HCT116 (cell line): Measurements from ENCODE around the gene RAMAC. TPM values are rescaled to one million over a fixed set of nuclear protein-coding genes. Genes with fewer than 3 reads are reported as not detected.
"Not testable (repeated sequence)": the region's sequence is repeated elsewhere in the genome, so short reads cannot be mapped to it uniquely, and the experiment has no call there.

ENCODE experiments used
- ATAC-seq: fragments of 200-7000 bp; cut with Tn5 transposase; 2 replicates; pipeline ENCODE4 v1.9.1; 2020; ENCODE audit warnings: mild to moderate bottlenecking, moderate library complexity
- BruUV-seq: library from RNA; stranded (reverse); fragments of 400-500 nt; replicated peaks from 2 replicates; lab custom pipeline; 2021; lab: Mats Ljungman, UMichigan
- CTCF ChIA-PET: fragments of 300-600 bp; sonication (Branson Sonifier 250); formaldehyde crosslinking; loops from one replicate; lab custom pipeline; 2021; ENCODE audit warnings: antibody characterized with exemption; lab: Charles Lee
- POLR2A ChIA-PET: fragments of 300-600, 350-600 bp; sonication (Branson Sonifier 250); formaldehyde crosslinking; loops from one replicate; lab custom pipeline; 2021; ENCODE audit warnings: antibody characterized with exemption; lab: Charles Lee
- RAD21 ChIA-PET, 2 experiments: fragments of 300-600 bp; sonication (Branson Sonifier 250); formaldehyde crosslinking; loops; one replicate each; lab custom pipeline; 2023; ENCODE audit warnings: low total read pairs in 2 of 2; ENCODE audit not compliant: uncharacterized antibody in 2 of 2, unreplicated experiment in 2 of 2, low non-redundant PET in 1 of 2; lab: Charles Lee
- DNase-seq: peaks from one replicate; pipeline ENCODE4 v3.0.0-alpha.2; 2010; ENCODE audit warnings: low read depth, low spot score
- H2AFZ ChIP-seq: fragments of 200-600 bp; shearing (Covaris generic), sonication (generic); 2 replicates; pipeline ENCODE4 v1.6.1; 2017; ENCODE audit warnings: low read depth, mixed run types, mixed read lengths, antibody characterized with exemption, low read length; ENCODE audit not compliant: poor library complexity, severe bottlenecking
- H3K27ac ChIP-seq: 2 replicates; pipeline ENCODE4 v1.5.1; 2012; ENCODE audit warnings: low read depth, low read length
- H3K27me3 ChIP-seq: fragments of 200-600 bp; sonication (generic); 2 replicates; pipeline ENCODE4 v1.6.1; 2016; ENCODE audit warnings: mixed run types, low read length, mixed read lengths; ENCODE audit not compliant: insufficient read depth
- H3K36me3 ChIP-seq, 2 experiments: fragments of 200-500 bp in 1 of 2; fragments of 200-600 bp in 1 of 2; sonication (Bioruptor generic) in 1 of 2; sonication (generic) in 1 of 2; 2 replicates each; pipeline versions ENCODE4 v1.5.1 to v1.6.1; 2014 to 2016; ENCODE audit warnings: low read length in 2 of 2, inconsistent platforms in 1 of 2, mixed read lengths in 1 of 2, mixed run types in 1 of 2; ENCODE audit not compliant: insufficient read depth in 2 of 2, control insufficient read depth in 1 of 2
- H3K4me1 ChIP-seq, 2 experiments: fragments of 200-600 bp in 1 of 2; sonication (generic) in 1 of 2; 2 replicates each; pipeline versions ENCODE4 v1.5.1 to v1.6.1; 2012 to 2017; ENCODE audit warnings: low read length in 2 of 2, inconsistent platforms in 1 of 2, mild to moderate bottlenecking in 1 of 2, mixed read lengths in 1 of 2, mixed run types in 1 of 2, moderate library complexity in 1 of 2; ENCODE audit not compliant: insufficient read depth in 2 of 2, control insufficient read depth in 1 of 2
- H3K4me2 ChIP-seq: fragments of 200-600 bp; sonication (generic); 2 replicates; pipeline ENCODE4 v1.6.1; 2017; ENCODE audit warnings: mixed run types, low read length, mixed read lengths
- H3K4me3 ChIP-seq, 2 experiments: fragments of 200-600 bp in 1 of 2; sonication (generic) in 1 of 2; replicated peaks in 1 of 2; 2 replicates each; pipeline ENCODE4 v1.5.1; 2011 to 2016; ENCODE audit warnings: low read length in 2 of 2, control low read depth in 1 of 2, low read depth in 1 of 2, mild to moderate bottlenecking in 1 of 2, mixed read lengths in 1 of 2, mixed run types in 1 of 2
- H3K79me2 ChIP-seq: fragments of 200-600 bp; sonication (generic); 2 replicates; pipeline ENCODE4 v1.6.1; 2017; ENCODE audit warnings: mild to moderate bottlenecking, mixed run types, low read length, moderate library complexity, mixed read lengths; ENCODE audit not compliant: insufficient read depth
- H3K9ac ChIP-seq: fragments of 200-600 bp; sonication (generic); 2 replicates; pipeline ENCODE4 v1.6.1; 2016; ENCODE audit warnings: low read length, mixed read lengths
- H3K9me2 ChIP-seq: fragments of 200-600 bp; sonication (generic), shearing (Covaris generic); 2 replicates; pipeline ENCODE4 v1.6.1; 2017; ENCODE audit warnings: mixed run types, mild to moderate bottlenecking, moderate library complexity; ENCODE audit not compliant: insufficient read depth
- H3K9me3 ChIP-seq, 2 experiments: fragments of 200-500 bp in 1 of 2; fragments of 200-600 bp in 1 of 2; sonication (Bioruptor generic) in 1 of 2; sonication (generic) in 1 of 2; 2 replicates each; pipeline ENCODE4 v1.6.1; 2014 to 2017; ENCODE audit warnings: low read length in 2 of 2, mixed read lengths in 2 of 2, inconsistent platforms in 1 of 2, low read depth in 1 of 2, mild to moderate bottlenecking in 1 of 2, mixed run types in 1 of 2, moderate library complexity in 1 of 2; ENCODE audit not compliant: control insufficient read depth in 1 of 2, insufficient read depth in 1 of 2
- H4K20me1 ChIP-seq: fragments of 200-600 bp; sonication (generic), shearing (Covaris generic); 2 replicates; pipeline ENCODE4 v1.6.1; 2017; ENCODE audit warnings: mixed run types, mild to moderate bottlenecking, moderate library complexity; ENCODE audit not compliant: insufficient read depth
- CBX3 ChIP-seq: IDR thresholded peaks from 2 replicates; pipeline ENCODE4 v1.6.1; 2012; ENCODE audit warnings: low read depth
- CEBPB ChIP-seq: IDR thresholded peaks from 2 replicates; pipeline ENCODE4 v1.6.1; 2012; ENCODE audit warnings: low read depth
- EZH2 ChIP-seq: fragments of 200-600 bp; sonication (generic); IDR thresholded peaks from 2 replicates; pipeline ENCODE4 v1.6.1; 2017; ENCODE audit warnings: antibody characterized with exemption, mixed run types
- FOSL1 ChIP-seq: IDR thresholded peaks from 2 replicates; pipeline ENCODE4 v1.6.1; 2012; ENCODE audit warnings: low read depth
- JUND ChIP-seq: IDR thresholded peaks from 2 replicates; pipeline ENCODE4 v1.6.1; 2012
- RAD21 ChIP-seq: IDR thresholded peaks from 2 replicates; pipeline ENCODE4 v1.6.1; 2012; ENCODE audit warnings: low read depth, mild to moderate bottlenecking
- SIN3A ChIP-seq: IDR thresholded peaks from 2 replicates; pipeline ENCODE4 v1.6.1; 2012; ENCODE audit warnings: low read depth
- SRF ChIP-seq: IDR thresholded peaks from 2 replicates; pipeline ENCODE4 v1.6.1; 2012; ENCODE audit warnings: low read depth
- YY1 ChIP-seq: IDR thresholded peaks from 2 replicates; pipeline ENCODE4 v1.6.1; 2011; ENCODE audit warnings: low read length, low read depth, moderate library complexity, mild to moderate bottlenecking; ENCODE audit not compliant: insufficient replicate concordance; ENCODE audit errors: extremely low read depth
- ZBTB33 ChIP-seq: IDR thresholded peaks from 2 replicates; pipeline ENCODE4 v1.6.1; 2011; ENCODE audit warnings: mild to moderate bottlenecking, low read length, moderate library complexity; ENCODE audit not compliant: insufficient replicate concordance; ENCODE audit errors: extremely low read depth
- ZFX ChIP-seq: fragments of 450-650 bp; IDR thresholded peaks from 2 replicates; pipeline ENCODE4 v1.6.1; 2017
- intact Hi-C: fragments of 100-400 bp; cut with micrococcal nuclease; formaldehyde crosslinking; loops from 2 replicates; pipeline ENCODE4 v1.10.0; 2022
- total RNA-seq: library from RNA; stranded (reverse); gene quantifications from one replicate; pipeline ENCODE4 v1.2.1, GENCODE V29; 2021; ENCODE audit not compliant: unreplicated experiment
- TF ChIP-seq, protein P1 (sequence below): IDR thresholded peaks from 2 replicates; pipeline ENCODE4 v1.6.1; 2012; ENCODE audit warnings: low read depth

RAMAC gene
- total RNA-seq, 1 experiment from 2014 or later = 16.5 TPM

- Histone ChIP-seq H3K27ac (no peak overlapping the region), H3K9me2 (no peaks in the 10 kb centered on the region), H3K36me3 (no peaks in the 10 kb centered on the region), H3K9me3 (no peaks in the 10 kb centered on the region), H2AFZ (no peak overlapping the region), H3K9ac (no peak overlapping the region), H3K27me3 (no peaks in the 10 kb centered on the region), H3K4me1 (peaks cover 2 to 9% of the 10 kb centered on the region in 2 experiments; a peak in 3 of 4 replicates), H3K79me2 (no peaks in the 10 kb centered on the region), H4K20me1 (no peaks in the 10 kb centered on the region), H3K4me3 (no peak overlapping the region), H3K4me2 (no peak overlapping the region)
- DNase-seq = no peak
- TF ChIP-seq ZFX = no peak
- TF ChIP-seq, protein P1, sequence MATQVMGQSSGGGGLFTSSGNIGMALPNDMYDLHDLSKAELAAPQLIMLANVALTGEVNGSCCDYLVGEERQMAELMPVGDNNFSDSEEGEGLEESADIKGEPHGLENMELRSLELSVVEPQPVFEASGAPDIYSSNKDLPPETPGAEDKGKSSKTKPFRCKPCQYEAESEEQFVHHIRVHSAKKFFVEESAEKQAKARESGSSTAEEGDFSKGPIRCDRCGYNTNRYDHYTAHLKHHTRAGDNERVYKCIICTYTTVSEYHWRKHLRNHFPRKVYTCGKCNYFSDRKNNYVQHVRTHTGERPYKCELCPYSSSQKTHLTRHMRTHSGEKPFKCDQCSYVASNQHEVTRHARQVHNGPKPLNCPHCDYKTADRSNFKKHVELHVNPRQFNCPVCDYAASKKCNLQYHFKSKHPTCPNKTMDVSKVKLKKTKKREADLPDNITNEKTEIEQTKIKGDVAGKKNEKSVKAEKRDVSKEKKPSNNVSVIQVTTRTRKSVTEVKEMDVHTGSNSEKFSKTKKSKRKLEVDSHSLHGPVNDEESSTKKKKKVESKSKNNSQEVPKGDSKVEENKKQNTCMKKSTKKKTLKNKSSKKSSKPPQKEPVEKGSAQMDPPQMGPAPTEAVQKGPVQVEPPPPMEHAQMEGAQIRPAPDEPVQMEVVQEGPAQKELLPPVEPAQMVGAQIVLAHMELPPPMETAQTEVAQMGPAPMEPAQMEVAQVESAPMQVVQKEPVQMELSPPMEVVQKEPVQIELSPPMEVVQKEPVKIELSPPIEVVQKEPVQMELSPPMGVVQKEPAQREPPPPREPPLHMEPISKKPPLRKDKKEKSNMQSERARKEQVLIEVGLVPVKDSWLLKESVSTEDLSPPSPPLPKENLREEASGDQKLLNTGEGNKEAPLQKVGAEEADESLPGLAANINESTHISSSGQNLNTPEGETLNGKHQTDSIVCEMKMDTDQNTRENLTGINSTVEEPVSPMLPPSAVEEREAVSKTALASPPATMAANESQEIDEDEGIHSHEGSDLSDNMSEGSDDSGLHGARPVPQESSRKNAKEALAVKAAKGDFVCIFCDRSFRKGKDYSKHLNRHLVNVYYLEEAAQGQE = no peak
- no peak for TF ChIP-seq JUND
- no peak for TF ChIP-seq CEBPB
- no peak for TF ChIP-seq RAD21
- no peak for TF ChIP-seq FOSL1
- TF ChIP-seq ZBTB33 = no peak
- no peak for TF ChIP-seq CBX3
- TF ChIP-seq SIN3A = no peak
- no peak for TF ChIP-seq SRF
- no peak for TF ChIP-seq EZH2
- TF ChIP-seq YY1 = no peak
- intact Hi-C loops = no loop called here
- no peak for ATAC-seq
- RAD21 ChIA-PET = no interaction called here
- POLR2A ChIA-PET = no interaction called here
- CTCF ChIA-PET = no interaction called here
- no TSS peak for BruUV-seq
Measured at GRCh38 chr15:82937712-82938058, 48.3 kb upstream of the RAMAC start.

- H3K79me2 ChIP-seq, H3K9me3 ChIP-seq, H3K27ac ChIP-seq, H2AFZ ChIP-seq, H3K36me3 ChIP-seq, H3K27me3 ChIP-seq, H3K9me2 ChIP-seq, H3K4me2 ChIP-seq, RAD21 ChIA-PET, H3K9ac ChIP-seq, ATAC-seq, CTCF ChIA-PET, intact Hi-C loops, H3K4me3 ChIP-seq, DNase-seq, BruUV-seq, H4K20me1 ChIP-seq: not testable (repeated sequence)
- peaks cover 4 to 17% of the 10 kb centered on the region in 2 experiments; a peak in 3 of 4 replicates for H3K4me1 ChIP-seq
- POLR2A ChIA-PET = interaction anchor here (1.5 kb wide), 1 partner anchor 9 kb away, joined by 3 read pairs; no protein-coding TSS in a partner anchor
Measured at GRCh38 chr15:82939678-82940077, 46.3 kb upstream of the RAMAC start.
